RKO (cell line): ENCODE measurements around the gene SLC38A1.
"Not testable (repeated sequence)": the region's sequence is repeated elsewhere in the genome, so short reads cannot be mapped to it uniquely, and the experiment has no call there.

Experiments
- DNase-seq: peaks from one replicate; pipeline ENCODE4 v3.0.0-alpha.2; 2016; ENCODE audit warnings: low spot score

Gene SLC38A1

DNA sequence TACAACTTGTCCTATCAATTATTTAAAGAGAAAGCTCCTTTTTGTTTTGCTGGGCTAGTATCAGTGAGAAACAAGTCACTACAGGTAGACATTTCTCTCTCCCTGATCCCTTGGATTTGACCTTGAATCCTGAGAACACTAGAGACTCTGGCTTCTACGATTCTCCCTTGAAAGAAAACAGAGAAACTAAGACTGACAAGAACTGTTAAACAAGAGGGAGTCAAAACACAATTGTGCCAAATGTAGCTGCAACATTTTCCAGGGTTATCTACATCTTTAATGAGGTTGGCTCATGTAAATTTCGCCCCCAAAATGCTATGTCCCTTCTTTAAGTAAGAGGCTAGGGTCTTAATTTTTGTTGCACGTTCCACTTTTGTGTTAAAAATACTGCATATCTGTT, 62.4 kb downstream of the SLC38A1 start:
- no peak for DNase-seq

DNA sequence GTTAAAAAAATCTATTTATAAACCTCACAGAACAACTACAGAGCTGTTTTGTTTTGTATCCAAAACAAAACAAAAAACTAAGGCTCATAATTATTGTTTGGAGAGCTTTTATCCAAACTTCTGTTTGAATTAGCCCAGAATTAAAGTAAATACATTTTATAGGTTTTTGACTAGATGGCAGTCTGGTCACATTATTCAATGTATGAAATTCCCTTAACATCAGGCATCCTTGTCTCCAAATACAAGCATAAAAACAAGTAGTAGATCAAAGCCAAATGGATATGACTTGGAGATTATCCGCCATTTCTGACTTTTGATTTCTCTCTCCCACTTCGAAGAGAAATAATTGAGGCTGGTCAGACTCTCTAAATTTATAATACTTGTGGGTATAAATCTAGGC, 63.5 kb downstream of the SLC38A1 start:
- no peak for DNase-seq

DNA sequence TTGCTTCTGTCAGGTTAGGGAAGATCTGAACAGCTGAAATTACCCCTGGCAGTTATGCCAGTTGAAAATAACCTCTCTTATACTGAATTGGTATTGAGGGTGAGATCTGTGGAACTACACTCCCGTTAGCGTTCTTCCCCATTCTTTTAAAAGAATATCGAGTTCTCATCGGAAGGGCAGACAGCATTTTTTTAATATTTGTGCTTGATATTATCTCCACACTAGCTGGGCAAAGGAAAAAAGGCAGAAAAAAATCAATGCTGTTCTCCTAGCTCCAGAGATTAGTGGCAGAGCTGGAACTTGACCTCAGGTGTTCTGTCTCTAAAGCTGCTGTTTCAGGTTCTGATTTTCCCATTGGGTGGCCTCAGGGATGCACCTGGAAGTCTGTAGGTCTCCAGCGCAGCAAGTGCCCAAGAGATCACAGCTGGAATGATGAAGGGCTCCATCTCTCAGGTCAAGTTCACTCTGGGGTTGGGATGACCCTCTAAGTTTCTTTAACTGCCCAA, 67.5 kb downstream of the SLC38A1 start:
- DNase-seq, result no peak

DNA sequence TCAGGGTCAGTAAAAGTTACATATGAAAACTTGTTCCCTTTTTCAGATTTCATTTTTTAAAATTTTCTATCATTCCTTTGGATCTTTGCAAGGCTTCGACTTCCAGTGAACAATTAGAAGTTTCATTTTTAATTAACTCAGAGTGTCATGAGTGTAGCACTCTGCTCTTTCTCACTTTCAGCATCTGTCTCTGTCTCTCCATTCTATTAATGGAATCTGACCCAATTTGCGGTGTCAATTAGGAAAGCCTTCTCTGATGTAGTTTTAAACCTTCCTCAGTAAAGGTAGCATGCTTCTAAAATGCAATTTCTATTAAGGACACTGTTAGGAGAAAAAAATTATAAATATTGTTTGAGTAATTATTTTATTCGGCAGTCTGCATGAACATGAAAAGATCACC, 68.3 kb downstream of the SLC38A1 start:
- no peak for DNase-seq

DNA sequence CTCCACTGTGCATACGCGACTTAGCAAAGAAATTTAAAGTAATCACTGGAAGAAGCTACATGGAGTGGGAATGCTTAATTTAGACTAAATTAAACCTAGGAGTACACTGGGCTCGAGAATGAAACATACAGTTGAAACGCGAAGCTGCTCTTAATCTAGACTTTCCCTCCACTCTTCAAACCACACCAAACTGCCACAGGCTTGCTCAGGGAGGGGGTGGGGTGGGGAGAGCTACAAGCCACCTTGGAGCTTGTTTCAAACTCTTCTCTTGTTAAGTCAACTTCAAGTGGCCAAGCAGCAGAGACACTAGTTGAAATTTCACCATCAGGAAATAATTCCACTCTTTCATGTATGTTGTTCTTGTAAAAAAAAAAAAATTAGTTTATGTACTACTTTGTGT, 69.9 kb downstream of the SLC38A1 start:
- no peak for DNase-seq

DNA sequence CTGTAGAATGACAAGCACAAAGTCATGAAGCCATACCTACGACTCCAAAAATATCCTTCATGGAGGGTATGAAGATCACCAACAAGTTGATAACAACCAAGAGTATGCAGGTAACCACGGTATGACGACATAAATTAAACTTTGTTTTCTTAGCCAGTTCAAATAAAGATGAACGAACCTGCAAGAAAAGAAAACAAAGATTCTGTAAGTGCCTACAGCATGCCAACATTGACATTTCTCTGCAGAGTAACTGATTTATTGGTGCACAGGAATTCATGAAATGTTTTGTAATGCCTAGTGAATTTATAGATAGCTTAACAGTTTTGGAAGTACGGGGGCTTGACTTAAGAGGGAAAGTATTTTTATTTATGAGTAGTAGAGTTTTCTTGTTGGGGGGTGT, 71.0 kb downstream of the SLC38A1 start:
- no peak for DNase-seq

DNA sequence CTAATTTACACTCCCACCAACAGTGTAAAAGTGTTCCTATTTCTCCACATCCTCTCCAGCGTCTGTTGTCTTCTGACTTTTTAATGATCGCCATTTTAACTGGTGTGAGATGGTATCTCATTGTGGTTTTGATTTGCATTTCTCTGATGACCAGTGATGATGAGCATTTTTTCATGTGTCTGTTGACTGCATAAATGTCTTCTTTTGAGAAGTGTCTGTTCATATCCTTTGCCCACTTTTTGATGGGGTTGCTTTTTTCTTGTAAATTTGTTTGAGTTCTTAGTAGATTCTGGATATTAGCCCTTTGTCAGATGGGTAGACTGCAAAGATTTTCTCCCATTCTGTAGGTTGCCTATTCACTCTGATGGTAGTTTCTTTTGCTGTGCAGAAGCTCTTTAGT, 78.3 kb downstream of the SLC38A1 start:
- not testable (repeated sequence) for DNase-seq

DNA sequence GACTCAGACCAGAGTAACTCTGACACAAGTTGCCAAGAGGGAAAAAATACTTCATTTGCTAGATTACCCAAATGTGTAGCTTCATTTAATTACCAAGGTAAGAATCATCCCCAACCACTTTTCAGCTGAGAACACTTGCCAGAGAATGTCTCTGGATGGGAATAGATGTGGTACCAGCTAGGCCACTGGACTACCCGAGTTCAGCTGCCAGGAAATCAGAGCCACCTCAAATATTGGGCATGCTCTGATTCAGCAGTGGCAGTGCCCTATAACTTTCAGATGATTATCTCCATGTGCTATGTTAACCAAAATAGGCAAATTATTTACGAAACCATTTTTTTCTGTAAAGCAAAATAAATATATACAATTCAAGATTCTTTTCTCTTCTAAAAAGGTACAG, 80.7 kb downstream of the SLC38A1 start:
- DNase-seq, result no peak

DNA sequence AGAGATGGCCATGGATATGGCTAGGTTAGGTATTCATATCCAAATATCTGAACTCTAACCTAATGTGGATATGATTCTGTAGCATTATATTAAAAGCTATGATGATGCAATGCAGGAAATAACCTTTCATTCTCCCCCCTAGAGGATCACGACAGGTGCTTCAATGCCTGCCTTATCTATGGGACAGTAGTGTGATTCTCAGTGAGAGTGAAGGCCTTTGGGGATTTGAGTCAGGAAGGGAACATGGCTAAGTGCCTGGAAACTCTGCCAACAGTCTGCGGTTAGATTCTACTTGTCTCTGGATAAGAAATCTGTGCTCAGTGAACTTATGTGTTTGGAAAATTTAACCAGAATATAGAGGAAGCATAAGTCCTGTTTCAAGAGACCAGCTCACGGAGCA, 81.8 kb downstream of the SLC38A1 start:
- DNase-seq, result no peak

DNA sequence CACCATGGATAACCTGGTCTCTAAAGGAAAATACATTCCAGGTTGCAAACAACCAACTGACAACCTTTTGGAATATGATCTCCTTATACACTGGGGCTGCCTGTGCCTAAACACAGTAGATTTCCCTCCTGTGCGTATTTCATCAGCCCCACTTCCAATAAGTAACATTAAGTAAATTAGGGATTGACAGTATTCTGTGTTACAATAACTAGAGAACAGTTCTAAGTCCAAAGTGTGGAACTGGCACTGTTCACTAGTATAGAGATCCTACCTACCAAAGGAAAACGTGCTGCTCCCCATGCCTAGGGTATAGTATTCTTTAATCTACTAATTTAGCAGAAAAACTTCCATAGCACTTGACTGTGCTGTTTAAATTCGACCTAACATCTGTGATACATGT, 82.8 kb downstream of the SLC38A1 start:
- no peak for DNase-seq

DNA sequence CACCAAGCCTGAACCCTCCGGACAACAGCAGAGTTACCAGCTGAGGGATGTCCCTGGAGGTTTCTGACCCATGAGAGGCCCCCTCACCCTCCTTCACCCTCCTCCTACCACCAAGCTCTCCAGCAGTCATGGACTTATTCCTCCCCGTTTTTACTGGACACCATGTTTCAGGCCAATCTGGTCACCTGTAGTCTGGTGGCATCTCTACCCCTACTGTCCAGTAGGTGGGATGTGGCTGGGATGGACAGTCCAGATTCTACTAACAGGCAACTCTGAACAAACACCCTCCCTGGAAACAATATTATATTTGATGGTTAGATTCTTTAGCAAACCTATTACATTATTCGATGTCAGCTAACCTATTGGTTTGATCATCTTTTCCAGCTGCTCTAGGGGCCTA, 83.2 kb downstream of the SLC38A1 start:
- DNase-seq, result no peak

DNA sequence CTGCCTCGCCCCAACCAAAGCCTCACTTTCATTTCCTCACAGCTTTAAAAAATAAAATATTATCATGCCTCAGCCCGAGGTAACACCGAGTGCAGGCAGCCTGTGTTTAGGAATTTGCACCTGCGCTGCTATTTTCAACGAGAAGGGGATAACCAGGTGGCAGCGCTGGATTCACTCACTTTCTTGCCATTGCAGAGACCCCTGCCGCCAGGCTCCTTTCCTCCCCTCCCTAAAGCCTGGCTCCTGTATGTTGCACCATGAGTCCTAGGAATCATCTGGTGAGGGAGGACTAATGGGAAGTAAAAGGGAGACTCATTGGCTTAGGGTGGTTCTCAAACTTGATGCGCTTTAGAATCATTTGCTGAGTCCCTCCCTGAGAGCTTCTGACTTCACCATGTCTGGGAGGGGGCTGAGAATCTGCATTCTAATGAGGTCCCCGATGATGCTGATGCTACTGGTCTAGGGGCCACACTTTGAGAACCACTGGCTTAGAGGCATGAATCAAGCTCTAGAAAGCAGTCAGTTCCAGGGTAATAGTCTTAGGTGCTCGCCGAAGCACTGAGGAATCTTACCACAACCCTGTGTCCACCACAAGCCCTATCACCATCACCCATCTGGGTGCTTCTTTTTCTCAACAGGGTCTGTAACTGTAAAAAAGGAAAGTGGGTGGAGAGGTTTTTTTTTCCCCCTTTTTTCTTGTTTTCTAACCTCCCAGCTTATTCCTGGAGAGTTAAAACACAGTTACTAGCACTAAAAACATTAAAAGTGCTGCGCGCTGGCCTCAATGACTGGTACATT, 83.8 kb downstream of the SLC38A1 start:
- no peak for DNase-seq

DNA sequence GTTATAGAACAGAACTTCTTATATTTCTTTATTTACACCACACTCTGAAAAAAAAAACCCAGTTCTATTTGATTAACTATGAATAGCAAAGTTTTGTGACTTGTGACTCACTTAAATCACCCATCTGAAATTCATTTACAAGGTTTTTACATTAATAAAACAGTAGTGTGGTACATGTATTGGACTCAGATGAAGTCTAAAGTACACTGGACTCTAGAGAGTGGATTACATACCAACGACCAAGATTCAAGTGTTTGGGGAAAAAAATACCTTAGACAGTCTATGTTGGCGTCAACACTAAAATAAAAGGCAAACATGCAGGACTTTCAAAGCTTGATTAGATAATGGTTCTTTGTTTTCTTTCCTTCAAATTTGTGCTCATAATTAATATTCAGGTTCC, 85.7 kb downstream of the SLC38A1 start:
- DNase-seq, result no peak

DNA sequence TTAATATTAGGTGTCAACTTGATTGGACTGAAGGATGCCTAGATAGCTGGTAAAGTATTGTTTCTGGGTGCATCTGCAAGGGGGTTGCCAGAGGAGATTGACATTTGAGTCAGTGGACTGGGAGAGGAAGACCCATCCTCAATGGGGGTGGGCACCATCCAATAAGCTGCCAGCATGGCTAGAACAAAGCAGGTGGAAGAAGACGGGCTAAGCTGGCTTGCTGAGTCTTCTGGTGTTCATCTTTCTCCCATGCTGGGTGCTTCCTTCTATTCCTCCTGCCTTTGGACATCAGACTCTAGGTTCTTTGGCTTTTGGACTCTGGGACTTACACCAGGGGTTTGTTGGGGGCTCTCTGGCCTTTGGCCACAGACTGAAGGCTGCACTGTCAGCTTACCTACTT, 87.4 kb downstream of the SLC38A1 start:
- no peak for DNase-seq

DNA sequence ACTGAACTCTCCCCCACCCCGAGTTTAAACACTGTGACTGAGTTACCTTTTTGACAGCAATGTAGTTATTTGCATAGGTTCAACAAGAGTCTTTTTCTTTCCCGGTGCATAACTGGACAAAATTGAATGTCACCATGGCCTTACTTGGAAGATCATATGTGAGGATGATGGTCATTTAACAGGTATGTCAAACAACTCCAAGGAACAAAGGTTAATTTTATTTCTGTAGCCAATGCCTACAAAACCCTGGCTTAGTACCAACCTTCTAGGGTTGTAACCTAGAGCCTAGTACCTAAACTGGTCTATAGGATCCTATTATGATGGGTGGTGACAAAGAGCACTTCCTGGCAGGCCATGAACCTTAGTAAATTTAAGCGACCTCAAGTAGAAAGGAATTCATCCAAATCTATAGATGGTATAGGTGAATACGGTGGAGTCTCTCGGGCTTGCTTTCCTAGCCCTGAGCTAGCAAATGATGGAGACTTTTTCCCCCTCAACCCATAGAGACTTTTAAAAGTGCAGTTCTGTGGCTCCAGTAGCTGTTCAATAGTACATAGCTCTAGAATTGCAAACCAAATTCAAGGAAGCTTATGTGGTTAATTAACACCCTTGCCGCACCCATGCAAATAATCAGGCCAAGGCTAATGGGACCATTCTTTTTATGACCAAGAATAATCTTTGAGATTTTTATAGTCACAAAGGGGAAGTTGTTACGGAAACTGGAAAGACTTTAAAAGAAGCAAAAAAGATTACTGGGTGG, 89.0 kb downstream of the SLC38A1 start:
- DNase-seq, result no peak

DNA sequence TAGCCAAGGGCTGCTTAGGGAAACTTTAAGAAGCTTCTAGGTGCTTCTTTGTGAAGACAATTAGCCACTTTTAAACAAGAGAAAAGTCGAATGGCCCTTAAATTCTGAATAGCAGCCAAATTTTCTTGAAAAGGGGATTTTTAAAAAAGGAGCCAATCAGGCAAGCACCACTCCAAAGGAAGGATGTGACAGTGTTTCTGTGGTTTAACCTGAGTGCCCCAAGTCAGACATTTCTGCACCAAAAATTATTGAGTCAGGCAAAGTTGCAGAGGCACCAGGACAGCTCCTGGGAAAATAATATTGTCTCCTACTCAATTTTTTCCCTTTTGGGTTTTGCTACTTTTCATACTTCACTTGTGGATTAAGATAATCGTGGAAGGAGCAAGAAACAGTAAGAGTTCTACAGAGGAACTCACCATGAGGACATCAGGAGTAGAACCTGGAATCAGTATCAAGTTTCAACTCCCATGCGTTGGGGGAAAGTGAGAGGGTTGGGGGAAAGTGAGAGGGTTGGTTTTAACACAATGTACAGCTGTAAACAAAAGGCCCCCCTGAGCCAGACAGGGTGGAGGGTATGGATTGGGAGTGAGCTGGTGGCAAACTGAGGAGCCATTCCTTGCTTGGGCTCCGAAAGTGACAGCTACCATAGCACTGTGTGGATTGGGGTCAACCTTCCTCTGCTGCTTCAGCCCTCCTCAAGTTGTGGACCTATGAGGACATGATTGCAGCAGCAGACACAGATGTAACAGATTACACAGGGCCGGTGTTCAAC, 90.8 kb downstream of the SLC38A1 start:
- DNase-seq, result no peak

DNA sequence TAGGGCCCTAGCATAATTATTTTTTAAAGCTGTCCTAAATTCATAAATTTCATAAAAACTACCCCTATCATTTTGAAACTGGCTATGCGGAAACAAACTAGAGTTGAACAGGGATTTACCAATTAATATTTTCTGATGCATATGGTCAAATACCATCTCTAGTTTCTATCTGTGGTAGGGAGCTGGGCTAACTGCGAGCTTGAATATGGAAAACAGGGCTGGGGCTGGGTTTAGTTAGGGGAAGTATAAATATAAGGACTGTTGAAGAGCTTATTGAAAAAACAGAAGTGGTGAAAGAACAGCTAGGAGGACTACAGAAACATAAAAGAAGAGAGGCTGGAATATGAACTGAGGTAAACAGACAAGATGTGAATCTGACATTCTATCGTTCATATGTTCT, 91.8 kb downstream of the SLC38A1 start:
- DNase-seq, result no peak

DNA sequence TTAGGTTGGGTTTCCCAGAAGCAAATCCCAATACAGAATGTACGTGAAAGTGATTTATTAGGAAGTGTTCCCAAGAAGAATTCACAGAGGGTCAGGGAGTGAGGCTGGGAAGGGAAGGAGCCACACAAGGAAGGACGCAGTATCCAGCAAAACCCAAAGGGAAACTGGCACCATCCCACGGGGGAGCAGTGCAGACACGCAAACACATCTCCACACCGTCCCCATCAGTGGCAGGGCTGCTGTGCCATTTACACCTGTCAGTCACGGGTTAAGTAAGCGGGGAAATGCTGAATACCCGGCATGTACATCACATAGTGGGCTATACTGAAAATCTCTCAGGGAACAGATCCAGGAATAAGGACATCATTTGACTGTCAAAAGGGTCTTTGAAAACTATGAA, 93.9 kb downstream of the SLC38A1 start:
- no peak for DNase-seq

DNA sequence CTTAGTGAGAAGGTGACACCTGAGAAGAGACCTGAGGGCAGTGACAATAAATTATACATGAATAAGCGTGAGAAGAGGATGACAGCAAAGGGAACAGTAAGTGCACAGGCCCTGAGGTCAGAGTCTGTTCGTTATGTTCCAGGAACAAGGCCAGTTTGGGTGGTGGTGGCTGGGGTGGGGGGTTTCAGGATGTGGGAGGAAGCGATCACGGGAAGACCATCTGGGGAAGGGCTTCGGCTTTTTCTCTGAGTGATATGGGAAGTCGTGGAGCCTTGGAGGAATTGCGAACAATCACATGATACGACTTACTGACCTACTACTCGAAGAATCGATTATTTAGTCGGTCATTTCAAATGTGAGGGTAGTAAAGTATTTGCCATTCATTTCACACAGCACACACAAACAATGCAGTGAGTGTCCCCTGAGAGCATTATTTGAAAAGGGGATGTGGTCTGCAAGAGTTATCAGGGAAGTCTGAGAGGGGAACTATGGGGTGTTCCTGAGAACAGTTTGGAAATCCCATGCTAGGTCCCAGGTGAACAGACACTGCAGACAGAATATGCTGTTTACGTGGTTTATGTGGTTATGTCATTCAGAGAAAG, 94.7 kb downstream of the SLC38A1 start:
- no peak for DNase-seq

DNA sequence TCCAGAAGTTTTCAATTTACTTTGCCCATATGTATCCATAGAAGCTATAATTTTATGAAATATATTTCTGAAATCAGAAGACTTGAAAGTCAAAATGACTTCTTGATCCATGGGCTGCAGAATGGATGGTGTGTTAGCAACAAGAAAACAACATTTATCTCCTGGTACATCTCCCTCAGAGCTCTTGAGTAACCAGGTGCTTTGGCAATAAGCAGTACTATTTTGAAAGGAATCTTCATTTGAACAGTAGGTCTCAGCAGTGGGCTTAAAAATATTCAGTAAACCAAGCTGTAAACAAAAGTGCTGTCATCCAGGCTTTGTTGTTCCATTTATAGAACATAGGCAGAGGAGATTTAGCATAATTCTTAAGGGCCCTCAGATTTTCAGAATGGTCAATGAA, 100.4 kb downstream of the SLC38A1 start:
- no peak for DNase-seq

DNA sequence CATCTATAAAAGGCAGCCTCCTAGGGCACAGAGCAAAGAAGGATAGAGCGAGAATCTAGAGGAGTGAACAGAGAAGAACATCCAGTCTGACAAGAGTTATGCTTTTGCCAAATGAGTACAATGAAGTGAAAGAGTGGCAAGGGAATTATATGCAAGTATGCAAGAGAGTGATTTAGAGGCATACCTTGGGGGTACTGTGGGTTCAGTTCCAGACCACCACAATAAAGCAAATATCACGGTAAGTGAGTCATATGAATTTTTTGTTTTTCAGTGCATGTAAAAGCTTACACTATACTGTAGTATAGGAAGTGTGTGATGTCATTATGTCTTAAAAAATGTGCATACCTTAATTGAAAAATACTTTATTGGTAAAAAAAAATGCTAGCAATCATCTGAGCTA, 101.4 kb downstream of the SLC38A1 start:
- DNase-seq, result no peak

DNA sequence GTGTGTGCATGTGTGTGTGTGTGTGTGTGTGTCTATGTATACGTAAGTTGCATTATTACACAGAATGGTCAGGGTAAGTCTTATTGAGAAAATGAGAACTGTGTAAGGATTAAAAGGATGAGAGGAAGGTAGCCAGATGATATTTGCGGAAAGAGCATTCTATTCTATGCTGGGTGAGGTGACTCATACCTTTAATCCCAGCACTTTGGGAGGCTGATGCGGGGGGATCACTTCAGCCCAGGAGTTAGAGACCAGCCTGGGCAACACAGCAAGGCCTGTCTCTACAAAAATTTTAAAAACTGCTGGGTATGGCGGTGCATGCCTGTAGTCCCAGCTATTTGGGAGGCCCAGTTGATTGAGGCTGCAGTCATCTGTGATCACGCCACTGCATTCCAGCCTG, 103.7 kb downstream of the SLC38A1 start:
- DNase-seq, result no peak
